ENCODE data around the gene PIEZO2.

DNA sequence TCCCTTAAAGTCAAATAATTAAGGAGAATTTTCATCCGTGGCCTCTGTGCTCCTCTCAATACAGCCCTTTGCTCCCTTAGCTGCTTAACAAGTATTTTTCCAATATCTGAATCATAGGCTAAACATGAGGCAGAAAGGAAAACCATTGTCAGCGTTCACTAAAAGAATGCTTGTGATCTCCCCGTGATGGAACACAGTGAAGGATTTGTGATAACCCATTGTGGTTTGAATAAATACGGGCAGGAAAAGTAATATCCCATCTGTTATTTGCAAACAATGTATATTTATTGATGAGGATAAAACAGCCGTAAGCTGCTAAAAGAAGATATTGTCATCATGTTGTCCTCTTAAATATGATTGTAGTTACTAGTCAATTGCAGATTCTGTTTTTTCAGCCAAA, 365.4 kb downstream of the PIEZO2 start:
- TF ChIP-seq, protein P1, sequence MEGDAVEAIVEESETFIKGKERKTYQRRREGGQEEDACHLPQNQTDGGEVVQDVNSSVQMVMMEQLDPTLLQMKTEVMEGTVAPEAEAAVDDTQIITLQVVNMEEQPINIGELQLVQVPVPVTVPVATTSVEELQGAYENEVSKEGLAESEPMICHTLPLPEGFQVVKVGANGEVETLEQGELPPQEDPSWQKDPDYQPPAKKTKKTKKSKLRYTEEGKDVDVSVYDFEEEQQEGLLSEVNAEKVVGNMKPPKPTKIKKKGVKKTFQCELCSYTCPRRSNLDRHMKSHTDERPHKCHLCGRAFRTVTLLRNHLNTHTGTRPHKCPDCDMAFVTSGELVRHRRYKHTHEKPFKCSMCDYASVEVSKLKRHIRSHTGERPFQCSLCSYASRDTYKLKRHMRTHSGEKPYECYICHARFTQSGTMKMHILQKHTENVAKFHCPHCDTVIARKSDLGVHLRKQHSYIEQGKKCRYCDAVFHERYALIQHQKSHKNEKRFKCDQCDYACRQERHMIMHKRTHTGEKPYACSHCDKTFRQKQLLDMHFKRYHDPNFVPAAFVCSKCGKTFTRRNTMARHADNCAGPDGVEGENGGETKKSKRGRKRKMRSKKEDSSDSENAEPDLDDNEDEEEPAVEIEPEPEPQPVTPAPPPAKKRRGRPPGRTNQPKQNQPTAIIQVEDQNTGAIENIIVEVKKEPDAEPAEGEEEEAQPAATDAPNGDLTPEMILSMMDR (conservative IDR thresholded peaks at IDR 0.05; ENCODE audit: low read length) = no peak
- TF ChIP-seq EZH2phosphoT487 (IDR thresholded peaks at IDR 0.05; ENCODE audit: borderline replicate concordance) = no peak
